ENCODE data around the gene SMIM45.

GRCh38 chr22:41910050-41911000 lies 41.6 kb upstream of the SMIM45 start:
- TF ChIP-seq EZH2 (IDR thresholded peaks at IDR 0.05; ENCODE audit: borderline replicate concordance, low read depth, low read length, severe bottlenecking) (no peak), CTCF (IDR thresholded peaks at IDR 0.05; ENCODE audit: borderline replicate concordance, extremely low read depth, low read length, poor library complexity, severe bottlenecking) (no peak)

Data from DND-41 (cell line).